Fibroblast of skin of right biceps (primary cell): ENCODE data around the gene REXO2.

ENCODE experiments used
- DNase-seq: peaks from one replicate; pipeline ENCODE4 v3.0.0-alpha.2; 2013

REXO2 gene

GRCh38 chr11:114439229-114440120 is at the start of gene REXO2:
Gene REXO2 (plus strand): TSS chr11:114439467. CDS start chr11:114439529, 62 bp downstream.
- DNase-seq = peak; percentile 95

- no peak for DNase-seq
Observed at GRCh38 chr11:114392735-114393667, 46.3 kb upstream of the REXO2 start.

GRCh38 chr11:114395736-114396135 is 43.5 kb upstream of the REXO2 start:
- no peak for DNase-seq

- no peak for DNase-seq
Observed at GRCh38 chr11:114396916-114397315, 42.4 kb upstream of the REXO2 start.

GRCh38 chr11:114397349-114397982 is 41.8 kb upstream of the REXO2 start:
- no peak for DNase-seq

- DNase-seq = no peak
Observed at GRCh38 chr11:114398303-114398920, 40.9 kb upstream of the REXO2 start.

- no peak for DNase-seq
Observed at GRCh38 chr11:114399490-114400215, 39.6 kb upstream of the REXO2 start.

GRCh38 chr11:114400216-114400914 is 38.9 kb upstream of the REXO2 start, which contains the start of the genes C11orf71 and RBM7:
Gene C11orf71 (minus strand): TSS chr11:114400511. CDS start chr11:114400331, 180 bp downstream.
Gene RBM7 (plus strand): TSS chr11:114400666. CDS start chr11:114400672, 6 bp downstream.
- DNase-seq = peak; percentile 99

GRCh38 chr11:114400915-114401223 is 38.4 kb upstream of the REXO2 start:
- DNase-seq = no peak

- DNase-seq = no peak
Observed at GRCh38 chr11:114401311-114401710, 38.0 kb upstream of the REXO2 start.

- DNase-seq = no peak
Observed at GRCh38 chr11:114412946-114413345, 26.3 kb upstream of the REXO2 start.

GRCh38 chr11:114413958-114414357 is 25.3 kb upstream of the REXO2 start:
- no peak for DNase-seq

GRCh38 chr11:114416441-114416961 is 22.8 kb upstream of the REXO2 start:
- DNase-seq = peak; percentile 58

- DNase-seq = no peak
Observed at GRCh38 chr11:114426280-114426679, 13.0 kb upstream of the REXO2 start.

- DNase-seq = no peak
Observed at GRCh38 chr11:114430290-114430689, 9.0 kb upstream of the REXO2 start.

- no peak for DNase-seq
Observed at GRCh38 chr11:114432893-114433292, 6.4 kb upstream of the REXO2 start.

- no peak for DNase-seq
Observed at GRCh38 chr11:114433376-114433775, 5.9 kb upstream of the REXO2 start.

GRCh38 chr11:114438303-114438702 is 964 bp upstream of the REXO2 start:
- peak; percentile 9 for DNase-seq

GRCh38 chr11:114440121-114440860 is 1.0 kb downstream of the REXO2 start:
- peak; percentile 34 for DNase-seq
